Omental fat pad (tissue), 4 donors: ENCODE results near the gene ZNF133. TPM values are rescaled to one million over a fixed set of nuclear protein-coding genes. Genes with fewer than 3 reads are reported as not detected.

ENCODE experiments used
- ATAC-seq: fragments of 150-250 bp; one replicate; pipeline ENCODE4 v1.9.1; 2016; ENCODE audit warnings: mild to moderate bottlenecking, moderate library complexity; ENCODE audit not compliant: low FRiP score
- DNase-seq: peaks from one replicate; pipeline ENCODE4 v3.0.0-alpha.2; 2019; ENCODE audit warnings: low spot score
- CTCF ChIP-seq, 3 donors: fragments of 450-650 bp; IDR thresholded peaks; one replicate each; pipeline ENCODE4 v1.5.1; 2016 to 2017; ENCODE audit warnings: antibody characterized with exemption in 3 of 3, mild to moderate bottlenecking in 3 of 3, moderate library complexity in 2 of 3
- small RNA-seq: library from RNA; depleted of rRNA; stranded (forward); fragments of <200 nt; gene quantifications from one replicate; pipeline ENCODE3, GENCODE V24; 2016
- total RNA-seq, 4 donors: library from RNA; depleted of rRNA; stranded (reverse); fragments of >200 nt; gene quantifications; one replicate each; pipeline ENCODE4 v1.1.0, GENCODE V29; 2016

The ZNF133 gene
- total RNA-seq, 4 donors from 2014 or later = 6.7 to 18.1 (median 8.6) TPM

- no peak for TF ChIP-seq CTCF (IDR thresholded peaks at IDR 0.05)
- ATAC-seq = no peak
- DNase-seq = no peak
Observed at GRCh38 chr20:18360635-18361034, 72.3 kb downstream of the ZNF133 start.

- DNase-seq (no peak), ATAC-seq (no peak)
- no peak for TF ChIP-seq CTCF (IDR thresholded peaks at IDR 0.05)
Observed at GRCh38 chr20:18361678-18362077, 73.4 kb downstream of the ZNF133 start.

DNA sequence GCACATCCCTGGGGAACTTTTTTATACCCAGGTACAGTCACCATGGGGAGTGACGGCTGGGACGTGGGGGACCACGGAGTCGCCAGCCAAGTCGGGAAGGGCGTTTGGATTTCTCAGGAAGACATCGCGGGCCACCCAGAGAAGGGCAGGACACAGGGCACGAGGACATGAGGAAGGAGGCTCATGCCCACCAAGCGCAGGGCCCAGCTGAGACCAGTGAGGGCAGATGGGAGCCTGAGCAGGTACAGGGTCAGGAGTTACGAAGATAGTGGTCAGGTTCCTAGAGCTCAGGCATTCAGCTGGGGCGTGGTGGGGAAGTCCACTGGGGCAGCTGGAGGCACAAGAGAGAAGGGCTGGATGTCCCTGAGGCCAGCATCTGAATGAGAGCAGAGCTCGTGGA is 74.6 kb downstream of the ZNF133 start:
- no peak for TF ChIP-seq CTCF (IDR thresholded peaks at IDR 0.05)
- ATAC-seq = no peak
- DNase-seq = no peak

- no peak for TF ChIP-seq CTCF (IDR thresholded peaks at IDR 0.05)
- no peak for ATAC-seq
- no peak for DNase-seq
Observed at GRCh38 chr20:18363708-18364107, 75.4 kb downstream of the ZNF133 start.

GRCh38 chr20:18364768-18365167 is 76.4 kb downstream of the ZNF133 start:
- DNase-seq (no peak), ATAC-seq (no peak)
- no peak for TF ChIP-seq CTCF (IDR thresholded peaks at IDR 0.05)

Small RNAs within 50 kb of the gene (small RNA-seq; reads per million reads assigned to genes)
- gene RN7SL14P (not detected), gene RNU2-56P (not detected)

Other genes starting within 250 kb of the ZNF133 start
- gene OVOL2, start 230.6 kb upstream of the ZNF133 start, total RNA-seq = not detected
- gene KAT14, start 150.7 kb upstream of the ZNF133 start, total RNA-seq = 10 to 100 TPM in 1 of 4 donors, 1 to 10 TPM in 3; 5.5 to 11.9 (median 9.4) TPM
- gene PET117, start 150.7 kb upstream of the ZNF133 start, total RNA-seq = 10 to 100 TPM in 3 of 4 donors, 1 to 10 TPM in 1; 5.8 to 11.9 (median 11.2) TPM
- 1 to 10 TPM; 1.4 to 2.5 (median 2.1) TPM for gene DZANK1, start 178.5 kb downstream of the ZNF133 start, total RNA-seq
- 10 to 100 TPM in 1 of 4 donors, 1 to 10 TPM in 3; 6.0 to 10.1 (median 7.7) TPM for gene POLR3F, start 178.9 kb downstream of the ZNF133 start, total RNA-seq
- gene RBBP9, start 208.7 kb downstream of the ZNF133 start, total RNA-seq = 10 to 100 TPM in 2 of 4 donors, 1 to 10 TPM in 2; 7.1 to 14.8 (median 11.8) TPM
- gene SEC23B, start 219.4 kb downstream of the ZNF133 start, total RNA-seq = 10 to 100 TPM; 35.5 to 44.6 (median 38.5) TPM